GM12875 (cell line): ENCODE data around the gene OSBPL9.
"Not testable (repeated sequence)": the region's sequence is repeated elsewhere in the genome, so short reads cannot be mapped to it uniquely, and the experiment has no call there.

Experiments
- H3K4me3 ChIP-seq: one replicate; pipeline ENCODE4 v1.5.1; 2011; ENCODE audit warnings: low read depth, low read length, control low read depth
- TF ChIP-seq, protein P1 (sequence below): IDR thresholded peaks from 2 replicates; pipeline ENCODE4 v1.5.1; 2011; ENCODE audit warnings: low read depth, mild to moderate bottlenecking, control low read depth, inconsistent platforms, low read length, moderate library complexity, borderline replicate concordance; ENCODE audit not compliant: insufficient read depth

The OSBPL9 gene

DNA sequence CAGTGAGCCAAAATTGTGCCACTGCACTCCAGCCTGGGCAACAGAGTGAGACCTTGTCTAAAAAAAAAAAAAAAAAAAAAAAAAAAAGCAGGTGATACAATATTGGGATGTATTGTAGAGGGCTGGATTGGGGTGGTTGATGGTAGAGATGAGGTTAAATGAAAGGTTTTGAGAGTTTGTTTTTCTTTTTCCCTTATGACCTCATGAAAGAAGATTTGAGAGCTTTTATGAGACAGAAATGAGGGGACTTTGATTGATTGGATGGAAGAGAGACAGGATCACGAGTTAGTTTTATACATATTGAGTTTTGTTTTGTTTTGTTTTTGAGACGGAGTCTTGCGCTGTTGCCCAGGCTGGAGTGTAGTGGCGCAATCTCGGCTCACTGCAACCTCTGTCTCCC is 27.1 kb downstream of the OSBPL9 start:
- TF ChIP-seq, protein P1, sequence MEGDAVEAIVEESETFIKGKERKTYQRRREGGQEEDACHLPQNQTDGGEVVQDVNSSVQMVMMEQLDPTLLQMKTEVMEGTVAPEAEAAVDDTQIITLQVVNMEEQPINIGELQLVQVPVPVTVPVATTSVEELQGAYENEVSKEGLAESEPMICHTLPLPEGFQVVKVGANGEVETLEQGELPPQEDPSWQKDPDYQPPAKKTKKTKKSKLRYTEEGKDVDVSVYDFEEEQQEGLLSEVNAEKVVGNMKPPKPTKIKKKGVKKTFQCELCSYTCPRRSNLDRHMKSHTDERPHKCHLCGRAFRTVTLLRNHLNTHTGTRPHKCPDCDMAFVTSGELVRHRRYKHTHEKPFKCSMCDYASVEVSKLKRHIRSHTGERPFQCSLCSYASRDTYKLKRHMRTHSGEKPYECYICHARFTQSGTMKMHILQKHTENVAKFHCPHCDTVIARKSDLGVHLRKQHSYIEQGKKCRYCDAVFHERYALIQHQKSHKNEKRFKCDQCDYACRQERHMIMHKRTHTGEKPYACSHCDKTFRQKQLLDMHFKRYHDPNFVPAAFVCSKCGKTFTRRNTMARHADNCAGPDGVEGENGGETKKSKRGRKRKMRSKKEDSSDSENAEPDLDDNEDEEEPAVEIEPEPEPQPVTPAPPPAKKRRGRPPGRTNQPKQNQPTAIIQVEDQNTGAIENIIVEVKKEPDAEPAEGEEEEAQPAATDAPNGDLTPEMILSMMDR, result no peak
- H3K4me3 ChIP-seq, result no peak overlapping the region

DNA sequence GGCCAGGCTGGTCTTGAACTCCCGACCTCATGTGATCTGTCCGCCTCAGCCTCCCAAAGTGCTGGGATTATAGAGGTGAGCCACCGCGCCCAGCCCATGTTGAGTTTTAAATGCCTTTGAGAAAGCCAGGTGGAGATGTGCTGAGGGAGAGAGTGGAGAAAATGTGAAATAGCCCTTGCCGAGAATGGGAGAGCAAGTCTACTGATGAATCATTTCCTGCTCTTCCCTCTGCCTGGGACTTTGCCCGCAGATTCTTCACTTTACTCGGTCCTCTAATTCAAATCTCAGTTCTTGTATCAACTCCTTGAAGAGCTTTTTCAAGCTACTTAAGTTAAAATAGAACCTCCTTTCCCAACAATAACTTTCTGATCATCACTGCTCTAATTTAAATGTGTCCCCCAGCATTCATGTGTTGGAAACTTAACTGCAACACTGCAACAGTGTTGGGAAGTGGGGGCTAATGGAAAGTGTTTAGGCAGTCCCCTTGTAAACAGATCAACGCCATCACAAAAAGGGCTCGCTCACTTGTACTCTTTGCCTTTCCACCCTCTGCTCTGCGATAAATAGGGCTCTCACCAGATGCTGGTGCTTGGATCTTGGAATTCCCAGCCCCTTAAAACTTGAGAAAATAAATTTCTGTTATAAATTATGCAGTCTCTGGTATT is 27.8 kb downstream of the OSBPL9 start:
- no peak overlapping the region for H3K4me3 ChIP-seq
- TF ChIP-seq, protein P1, result no peak

DNA sequence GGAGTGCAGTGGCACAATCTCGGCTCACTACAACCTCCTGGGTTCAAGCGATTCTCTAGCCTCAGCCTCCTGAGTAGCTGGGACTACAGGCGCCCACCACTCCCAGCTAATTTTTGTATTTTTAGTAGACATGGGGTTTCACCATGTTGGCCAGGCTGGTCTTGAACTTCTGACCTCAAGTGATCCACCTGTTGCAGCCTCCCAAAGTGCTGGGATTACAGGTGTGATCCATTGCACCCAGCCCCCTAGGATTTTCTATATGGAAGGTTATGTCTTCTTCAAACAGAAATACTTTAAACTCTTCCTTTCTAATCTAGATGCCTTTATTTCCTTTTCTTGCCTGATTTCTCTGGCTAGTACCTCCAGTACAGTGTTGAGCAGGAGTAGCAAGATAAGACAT is 29.7 kb downstream of the OSBPL9 start:
- H3K4me3 ChIP-seq, result not testable (repeated sequence)

GRCh38 chr1:51648180-51649109 is 31.6 kb downstream of the OSBPL9 start:
- H3K4me3 ChIP-seq, result no peak overlapping the region
- TF ChIP-seq, protein P1, result no peak

- no peak overlapping the region for H3K4me3 ChIP-seq
- TF ChIP-seq, protein P1, result no peak
Observed at GRCh38 chr1:51649593-51650091, 32.8 kb downstream of the OSBPL9 start.

DNA sequence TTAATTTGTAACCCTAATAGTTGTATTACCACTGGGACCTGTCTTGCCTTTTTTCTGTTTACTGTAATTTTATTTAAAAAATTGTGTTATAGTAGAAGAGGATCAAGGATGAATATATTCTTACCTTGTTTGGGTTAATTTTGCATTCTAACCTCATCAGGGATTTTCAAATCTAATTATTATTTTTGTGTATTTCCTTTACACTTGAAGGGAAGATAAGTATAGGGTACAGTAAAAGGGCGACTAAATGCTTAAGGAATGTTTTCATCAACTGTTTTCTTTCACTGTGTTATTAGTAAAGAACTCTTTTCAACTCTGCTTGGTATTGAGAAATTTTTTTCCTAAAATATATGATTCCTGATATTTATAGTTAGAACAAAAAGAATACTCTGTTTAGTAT is 33.3 kb downstream of the OSBPL9 start:
- H3K4me3 ChIP-seq, result no peak overlapping the region
- TF ChIP-seq, protein P1, result no peak

DNA sequence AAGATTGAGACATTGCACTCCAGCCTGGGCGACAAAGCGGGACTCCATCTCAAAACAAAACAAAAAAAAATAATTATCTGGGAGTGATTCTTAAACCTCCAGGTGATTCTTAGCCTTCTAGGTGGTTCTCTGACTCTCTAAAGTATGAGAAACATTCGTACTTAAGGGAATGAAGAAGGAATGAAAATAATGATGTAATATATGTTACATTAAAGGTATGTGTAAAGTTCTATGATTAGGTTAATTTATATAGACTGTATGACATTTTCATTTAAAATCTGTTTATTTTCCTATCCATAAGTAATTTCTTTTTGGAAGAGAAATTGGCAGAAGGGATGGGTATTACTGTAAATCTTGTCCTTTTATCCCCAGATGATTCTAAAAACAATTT is 34.7 kb downstream of the OSBPL9 start:
- H3K4me3 ChIP-seq, result no peak overlapping the region
- TF ChIP-seq, protein P1, result no peak
